ENCODE data around the gene OR2S2.

Gene OR2S2

GRCh38 chr9:35966433-35966832, 8.5 kb upstream of the OR2S2 start:
- H2AFZ ChIP-seq (ENCODE audit: low read depth) = no peak overlapping the region
- H3K36me3 ChIP-seq (ENCODE audit: insufficient read depth) = no peaks in the 10 kb centered on the region
- H3K4me1 ChIP-seq (ENCODE audit: low read depth, poor library complexity, severe bottlenecking) = no peaks in the 10 kb centered on the region
- no peak overlapping the region for H3K4me2 ChIP-seq
- no peaks in the 10 kb centered on the region for H3K27me3 ChIP-seq (ENCODE audit: insufficient read depth, low read depth)
- H3K79me2 ChIP-seq (ENCODE audit: insufficient read depth, low read depth) = no peaks in the 10 kb centered on the region
- no peak for TF ChIP-seq CTCF (conservative IDR thresholded peaks at IDR 0.05; ENCODE audit: low read depth, low read length)
- H3K9ac ChIP-seq = no peak overlapping the region
- H4K20me1 ChIP-seq (ENCODE audit: insufficient read depth) = no peaks in the 10 kb centered on the region
- H3K27ac ChIP-seq = no peak overlapping the region
- H3K4me3 ChIP-seq (IDR thresholded peaks at IDR 0.05; ENCODE audit: insufficient read depth, low read depth, low read length) = no peak overlapping the region

GRCh38 chr9:35965011-35965410, 7.1 kb upstream of the OR2S2 start:
- H3K27ac ChIP-seq = no peak overlapping the region
- H3K79me2 ChIP-seq (ENCODE audit: insufficient read depth, low read depth) = no peaks in the 10 kb centered on the region
- no peak overlapping the region for H3K4me2 ChIP-seq
- no peaks in the 10 kb centered on the region for H3K36me3 ChIP-seq (ENCODE audit: insufficient read depth)
- no peak for TF ChIP-seq CTCF (conservative IDR thresholded peaks at IDR 0.05; ENCODE audit: low read depth, low read length)
- H2AFZ ChIP-seq (ENCODE audit: low read depth) = no peak overlapping the region
- no peak overlapping the region for H3K9ac ChIP-seq
- no peaks in the 10 kb centered on the region for H3K4me1 ChIP-seq (ENCODE audit: low read depth, poor library complexity, severe bottlenecking)
- no peak overlapping the region for H3K4me3 ChIP-seq (IDR thresholded peaks at IDR 0.05; ENCODE audit: insufficient read depth, low read depth, low read length)
- no peaks in the 10 kb centered on the region for H4K20me1 ChIP-seq (ENCODE audit: insufficient read depth)
- H3K27me3 ChIP-seq (ENCODE audit: insufficient read depth, low read depth) = no peaks in the 10 kb centered on the region

GRCh38 chr9:35962126-35962906, 4.4 kb upstream of the OR2S2 start:
- Histone ChIP-seq H2AFZ (ENCODE audit: low read depth) (no peak overlapping the region), H4K20me1 (ENCODE audit: insufficient read depth) (no peaks in the 10 kb centered on the region), H3K36me3 (ENCODE audit: insufficient read depth) (no peaks in the 10 kb centered on the region), H3K79me2 (ENCODE audit: insufficient read depth, low read depth) (no peaks in the 10 kb centered on the region), H3K27me3 (ENCODE audit: insufficient read depth, low read depth) (no peaks in the 10 kb centered on the region), H3K4me2 (no peak overlapping the region), H3K9ac (no peak overlapping the region), H3K4me3 (IDR thresholded peaks at IDR 0.05; ENCODE audit: insufficient read depth, low read depth, low read length) (no peak overlapping the region), H3K27ac (no peak overlapping the region), H3K4me1 (ENCODE audit: low read depth, poor library complexity, severe bottlenecking) (no peaks in the 10 kb centered on the region)
- no peak for TF ChIP-seq CTCF (conservative IDR thresholded peaks at IDR 0.05; ENCODE audit: low read depth, low read length)

- no peaks in the 10 kb centered on the region for H4K20me1 ChIP-seq (ENCODE audit: insufficient read depth)
- no peak for TF ChIP-seq CTCF (conservative IDR thresholded peaks at IDR 0.05; ENCODE audit: low read depth, low read length)
Observed at GRCh38 chr9:35960039-35960655, 2.2 kb upstream of the OR2S2 start.

More at GRCh38 chr9:35960039-35960655, 2.2 kb upstream of the OR2S2 start:
- Histone ChIP-seq H3K79me2 (ENCODE audit: insufficient read depth, low read depth) (no peaks in the 10 kb centered on the region), H3K27me3 (ENCODE audit: insufficient read depth, low read depth) (no peaks in the 10 kb centered on the region), H3K4me1 (ENCODE audit: low read depth, poor library complexity, severe bottlenecking) (no peaks in the 10 kb centered on the region), H3K27ac (no peak overlapping the region), H3K4me2 (no peak overlapping the region), H3K4me3 (IDR thresholded peaks at IDR 0.05; ENCODE audit: insufficient read depth, low read depth, low read length) (no peak overlapping the region), H2AFZ (ENCODE audit: low read depth) (no peak overlapping the region), H3K9ac (no peak overlapping the region), H3K36me3 (ENCODE audit: insufficient read depth) (no peaks in the 10 kb centered on the region)

All from KMS-11 (cell line).